HPDE6-E6E7 (cell line): ENCODE results near the gene THUMPD1.
"Not testable (repeated sequence)": the region's sequence is repeated elsewhere in the genome, so short reads cannot be mapped to it uniquely, and the experiment has no call there.

Experiments used
- DNase-seq: peaks from one replicate; pipeline ENCODE4 v3.0.0; 2011; ENCODE audit warnings: missing footprints; ENCODE audit errors: extremely low spot score

The THUMPD1 gene

DNA sequence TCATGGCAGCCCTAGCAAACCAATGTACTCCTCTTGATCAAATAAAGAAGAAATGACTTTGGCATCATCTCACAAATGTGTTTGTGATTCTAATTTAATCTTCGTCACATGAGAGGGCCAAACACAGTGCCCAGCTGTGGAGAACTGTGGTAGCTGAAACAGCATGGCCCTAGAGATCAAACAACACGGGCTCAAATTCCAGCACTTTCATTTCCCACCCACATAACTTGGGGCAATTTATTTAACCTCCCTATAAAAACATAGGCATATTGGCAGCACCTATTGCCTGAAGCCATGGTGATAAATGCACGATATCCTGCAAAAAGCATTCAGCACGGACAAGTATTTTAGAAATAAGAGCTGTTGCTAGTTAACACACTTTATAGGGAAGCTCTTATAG lies 46.6 kb downstream of the THUMPD1 start:
- no peak for DNase-seq

DNA sequence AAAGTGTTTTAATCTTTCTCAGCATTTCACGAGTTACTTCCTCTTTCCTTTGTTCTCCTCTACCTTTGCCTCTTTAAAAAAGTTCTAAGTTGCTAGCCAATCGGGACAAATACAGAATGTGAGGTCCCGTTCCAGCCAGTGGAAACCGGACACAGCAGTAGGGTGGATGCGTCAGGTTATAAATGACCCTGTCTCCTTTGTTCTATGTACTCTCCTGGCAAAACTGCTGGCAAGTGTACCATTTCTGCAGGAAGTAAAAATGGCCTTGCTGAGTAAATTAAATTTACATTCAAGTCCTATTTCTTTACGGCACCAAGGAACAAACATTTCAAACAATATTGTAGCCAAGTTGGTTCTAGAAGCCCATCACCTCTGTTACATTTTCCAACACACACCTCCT lies 47.5 kb downstream of the THUMPD1 start:
- not testable (repeated sequence) for DNase-seq

DNA sequence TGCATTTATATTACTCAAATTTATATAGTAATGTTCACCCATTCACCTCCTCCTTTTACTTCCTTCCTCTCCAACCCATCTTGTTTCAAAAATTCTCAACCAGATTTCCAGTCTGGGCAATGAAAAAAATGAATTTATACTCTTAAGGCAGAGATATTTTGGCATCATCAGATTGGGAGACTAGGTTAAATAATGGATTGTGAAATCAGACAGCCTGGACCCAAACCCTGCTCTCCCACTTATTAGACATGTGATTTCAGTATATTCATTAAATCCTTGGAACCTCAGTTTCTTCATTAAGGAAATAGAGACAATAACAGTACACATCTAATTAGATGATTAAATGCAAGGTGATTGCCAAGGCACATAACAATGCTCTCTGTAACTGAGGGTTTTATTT lies 52.0 kb downstream of the THUMPD1 start:
- DNase-seq: no peak

DNA sequence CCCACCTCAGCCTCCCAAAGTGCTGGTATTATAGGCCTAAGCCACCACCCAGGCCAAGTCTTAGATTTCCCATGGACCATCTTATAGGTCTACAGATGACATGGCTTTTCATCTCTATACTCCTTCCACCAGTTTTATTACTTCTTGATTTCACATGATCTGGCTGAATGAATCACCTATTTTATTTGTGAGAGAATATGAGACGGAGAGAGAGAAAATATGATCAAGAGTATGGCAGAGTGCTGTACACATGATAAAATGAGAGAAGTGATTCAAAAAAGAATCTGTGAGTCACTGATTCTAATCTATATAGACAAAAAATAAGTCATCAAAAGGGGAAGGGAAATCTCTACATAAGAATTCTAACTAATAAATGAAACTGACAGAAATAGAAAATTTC lies 57.8 kb downstream of the THUMPD1 start:
- DNase-seq: no peak
